Measurements from ENCODE around the gene SRGAP3.

- TF ChIP-seq CTCF (conservative IDR thresholded peaks at IDR 0.05) (no peak), ZFX (IDR thresholded peaks at IDR 0.05) (no peak)
These were observed 125.6 kb downstream of the SRGAP3 start for GRCh38 chr3:9123840-9124239.

All from C4-2B (cell line).